HepG2 (cell line): ENCODE results near the gene TKTL1. TPM values are rescaled to one million over a fixed set of nuclear protein-coding genes. Genes with fewer than 3 reads are reported as not detected.

Source experiments
- ATAC-seq: fragments of 200-7000 bp; cut with Tn5 transposase; 3 replicates; pipeline ENCODE4 v1.9.1; 2020; ENCODE audit warnings: mild to moderate bottlenecking, moderate library complexity
- BruUV-seq: library from RNA; stranded (reverse); fragments of 400-500 nt; replicated peaks from 2 replicates; lab custom pipeline; 2021; lab: Mats Ljungman, UMichigan
- CTCF ChIA-PET: fragments of 300-600 bp; formaldehyde crosslinking; extraction: SDS; loops from one replicate; lab custom pipeline; 2021; ENCODE audit warnings: low total read pairs, inconsistent platforms, low intra/inter-chr PET ratio; lab: Yijun Ruan, JAX
- POLR2A ChIA-PET: fragments of 350-600 bp; sonication (Branson Sonifier 250); formaldehyde crosslinking; loops from one replicate; lab custom pipeline; 2020; ENCODE audit warnings: antibody characterized with exemption, inconsistent platforms; lab: Yijun Ruan, JAX
- DNase-seq: peaks from one replicate; pipeline ENCODE4 v3.0.0-alpha.2; 2015; ENCODE audit warnings: low spot score
- FAIRE-seq: peaks from 3 replicates; lab custom pipeline; 2011; peaks lifted over from hg19 to GRCh38; lab: Jason Lieb, UNC
- H2AFZ ChIP-seq: one replicate; pipeline ENCODE4 v1.6.1; 2011; ENCODE audit warnings: low read length, inconsistent platforms
- H3K27ac ChIP-seq: fragments of 300-600 bp; 3 replicates; pipeline ENCODE4 v1.8.0; 2011; ENCODE audit warnings: mixed run types, mild to moderate bottlenecking, mixed read lengths, low read length, inconsistent platforms; ENCODE audit not compliant: insufficient read depth; ENCODE audit errors: extremely low read length
- H3K27me3 ChIP-seq, 2 experiments: fragments of 200-600 bp in 1 of 2; 2 replicates in 1 of 2; 3 replicates in 1 of 2; pipeline versions ENCODE4 v1.6.0 to v1.8.0; 2011; ENCODE audit warnings: low read length in 2 of 2, mild to moderate bottlenecking in 2 of 2, moderate library complexity in 2 of 2, inconsistent platforms in 1 of 2; ENCODE audit not compliant: insufficient read depth in 2 of 2, control insufficient read depth in 1 of 2
- H3K36me3 ChIP-seq, 2 experiments: fragments of 200-600 bp in 1 of 2; replicated peaks in 1 of 2; 2 replicates in 1 of 2; 3 replicates in 1 of 2; pipeline versions ENCODE4 v1.5.1 to v1.8.0; 2011; ENCODE audit warnings: low read length in 2 of 2, inconsistent platforms in 1 of 2; ENCODE audit not compliant: insufficient read depth in 2 of 2, control insufficient read depth in 1 of 2
- H3K4me1 ChIP-seq: 2 replicates; pipeline ENCODE4 v1.5.1; 2012; ENCODE audit warnings: low read length, inconsistent platforms; ENCODE audit not compliant: insufficient read depth
- H3K4me2 ChIP-seq: 2 replicates; pipeline ENCODE4 v1.6.0; 2011; ENCODE audit warnings: low read depth, low read length, inconsistent platforms
- H3K4me3 ChIP-seq, 3 experiments: fragments of 200-600 bp in 1 of 3; sonication (generic), shearing (Covaris generic) in 1 of 3; replicated peaks in 1 of 3; 2 replicates each; pipeline ENCODE4 v1.5.1; 2011 to 2016; ENCODE audit warnings: low read length in 3 of 3, inconsistent platforms in 2 of 3, low read depth in 2 of 3, mild to moderate bottlenecking in 2 of 3, control low read depth in 1 of 3, mixed read lengths in 1 of 3; ENCODE audit not compliant: insufficient read depth in 1 of 3
- H3K79me2 ChIP-seq: one replicate; pipeline ENCODE4 v1.6.1; 2011; ENCODE audit warnings: low read length, inconsistent platforms; ENCODE audit not compliant: insufficient read depth
- H3K9ac ChIP-seq: 2 replicates; pipeline ENCODE4 v1.6.0; 2011; ENCODE audit warnings: mild to moderate bottlenecking, low read depth, low read length, inconsistent platforms; ENCODE audit not compliant: insufficient read depth
- H3K9me3 ChIP-seq: 2 replicates; pipeline ENCODE4 v1.5.1; 2012; ENCODE audit warnings: mild to moderate bottlenecking, low read length
- H4K20me1 ChIP-seq: 2 replicates; pipeline ENCODE4 v1.6.0; 2011; ENCODE audit warnings: inconsistent platforms, mild to moderate bottlenecking, low read length, moderate library complexity; ENCODE audit not compliant: insufficient read depth
- PAWR ChIP-seq: sonication (generic); formaldehyde crosslinking; IDR thresholded peaks from 2 replicates; pipeline ENCODE4 v1.4.0; 2020; ENCODE audit warnings: missing genetic modification reagents, mild to moderate bottlenecking, borderline replicate concordance
- RBFOX2 ChIP-seq: fragments of 200-400 bp; formaldehyde crosslinking; IDR thresholded peaks from 2 replicates; pipeline ENCODE4 v1.6.1; 2017; ENCODE audit warnings: low read depth, mild to moderate bottlenecking, low read length
- SMARCE1 ChIP-seq: fragments of 450-650 bp; IDR thresholded peaks from 2 replicates; pipeline ENCODE4 v1.6.1; 2017; ENCODE audit warnings: borderline replicate concordance
- WGBS: methylation state at CpG from one replicate; pipeline ENCODE4 v1.1.6; 2017; ENCODE audit warnings: low lambda C conversion rate; 5-methylcytosine and 5-hydroxymethylcytosine counted together
- in situ Hi-C: cut with HindIII; loops from 2 replicates; pipeline ENCODE4 v1.10.0; 2017; ENCODE audit warnings: low pct_unique_long_range_greater_than_20kb; ENCODE audit not compliant: extremely low pct_ligation_motif_present
- intact Hi-C: fragments of 100-400 bp; cut with micrococcal nuclease; formaldehyde crosslinking; loops from one replicate; pipeline ENCODE4 v1.10.0; 2022; ENCODE audit not compliant: unreplicated experiment
- polyA plus RNA-seq, 8 experiments: library from polyadenylated mRNA; depleted of rRNA in 3 of 8; stranded (reverse) in 7 of 8; unstranded in 1 of 8; fragments of >200 nt; fragmentation: Illumina TruSeq in 4 of 8; extraction: Trizol in 4 of 8; gene quantifications; 2 replicates each; pipeline versions ENCODE4 v1.2.1 to v1.2.3, GENCODE V29; 2011 to 2016; ENCODE audit warnings: low read depth in 4 of 8, missing spikeins in 1 of 8, mixed read lengths in 1 of 8; ENCODE audit not compliant: insufficient read depth in 1 of 8
- total RNA-seq, 5 experiments: library from RNA; depleted of rRNA; stranded (reverse); fragments of >200 nt; fragmentation: Illumina TruSeq; extraction: Trizol; gene quantifications; 2 replicates each; pipeline ENCODE4 v1.2.3, GENCODE V29; 2016; ENCODE audit warnings: low read depth in 1 of 5
- TF ChIP-seq, protein P1 (sequence below): sonication (generic); formaldehyde crosslinking; IDR thresholded peaks from 2 replicates; pipeline ENCODE4 v1.4.0; 2020; ENCODE audit warnings: missing genetic modification reagents, mild to moderate bottlenecking, borderline replicate concordance
- TF ChIP-seq, protein P2 (sequence below): IDR thresholded peaks from 2 replicates; pipeline ENCODE4 v1.6.1; 2018; ENCODE audit warnings: missing genetic modification reagents

TKTL1 gene
- total and polyA plus RNA-seq, 2 of the 13 experiments (the other 11 are each of a cell fraction or from before 2014, with no cell fraction given), result not detected

DNA sequence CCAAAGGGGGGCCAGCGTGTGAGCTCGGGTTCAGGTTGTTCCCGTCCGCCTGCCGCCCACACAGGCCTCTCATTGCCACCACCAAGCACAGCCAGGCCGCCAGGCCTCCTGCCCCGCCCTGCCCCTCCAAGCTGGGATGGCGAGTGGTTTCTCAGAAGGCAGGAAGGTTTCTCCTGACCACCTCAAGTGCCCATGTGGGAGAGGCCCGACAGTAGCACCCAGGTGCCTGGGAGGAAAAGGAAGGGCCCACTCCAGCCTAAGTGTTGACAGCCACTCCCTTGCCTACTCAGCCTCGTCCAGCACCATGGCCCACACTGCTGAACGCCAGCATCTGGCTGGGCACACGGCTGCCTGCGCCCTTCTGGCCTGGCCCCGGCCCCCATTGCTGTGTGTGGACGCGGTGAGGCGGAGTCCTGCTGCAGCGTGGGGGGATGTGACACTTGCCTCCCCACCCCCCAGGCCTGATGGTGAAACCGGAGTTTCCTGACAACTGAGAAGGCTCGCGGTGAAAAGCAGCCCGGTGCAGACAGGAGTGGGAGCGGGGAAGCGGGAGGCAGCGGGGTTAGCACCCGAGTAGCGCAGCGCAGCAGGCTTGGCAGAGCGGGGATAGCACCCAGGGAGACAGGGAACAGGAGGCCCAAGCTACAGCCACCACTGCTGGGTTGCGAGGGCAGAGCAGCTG, 59.6 kb downstream of the TKTL1 start:
- Histone ChIP-seq H3K79me2 (no peaks in the 10 kb centered on the region), H3K4me2 (no peak overlapping the region), H2AFZ (no peak overlapping the region), H3K27ac (no peak overlapping the region), H3K4me3 (no peak overlapping the region), H4K20me1 (peaks cover 3% of the 10 kb centered on the region; the same call in 1 of the 2 replicates), H3K36me3 (peaks cover 19 to 47% of the 10 kb centered on the region in 2 experiments; a peak in 4 of 5 replicates), H3K9ac (no peak overlapping the region), H3K4me1 (peaks cover 18% of the 10 kb centered on the region), H3K27me3 (no peaks in the 10 kb centered on the region), H3K9me3 (no peaks in the 10 kb centered on the region)
- ChIA-PET POLR2A (interaction anchor here (1.0 kb wide), 1 partner anchor 18 kb away, joined by 3 read pairs; no protein-coding TSS in a partner anchor), CTCF (no interaction called here)
- WGBS, result 95% methylated on average over 7 of the region's 30 CpGs
- in situ Hi-C loops, result no loop called here
- no peak for DNase-seq
- no peak for FAIRE-seq
- intact Hi-C loops, result no loop called here
- TF ChIP-seq RBFOX2 (peak; percentile 41; the same call in 1 of the 2 replicates), PAWR (CRISPR knock-in tag) (no peak), SMARCE1 (no peak)
- TF ChIP-seq, protein P1, sequence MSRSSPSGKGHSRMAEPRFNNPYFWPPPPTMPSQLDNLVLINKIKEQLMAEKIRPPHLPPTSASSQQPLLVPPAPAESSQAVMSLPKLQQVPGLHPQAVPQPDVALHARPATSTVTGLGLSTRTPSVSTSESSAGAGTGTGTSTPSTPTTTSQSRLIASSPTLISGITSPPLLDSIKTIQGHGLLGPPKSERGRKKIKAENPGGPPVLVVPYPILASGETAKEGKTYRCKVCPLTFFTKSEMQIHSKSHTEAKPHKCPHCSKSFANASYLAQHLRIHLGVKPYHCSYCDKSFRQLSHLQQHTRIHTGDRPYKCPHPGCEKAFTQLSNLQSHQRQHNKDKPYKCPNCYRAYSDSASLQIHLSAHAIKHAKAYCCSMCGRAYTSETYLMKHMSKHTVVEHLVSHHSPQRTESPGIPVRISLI, result no peak
- TF ChIP-seq, protein P2, sequence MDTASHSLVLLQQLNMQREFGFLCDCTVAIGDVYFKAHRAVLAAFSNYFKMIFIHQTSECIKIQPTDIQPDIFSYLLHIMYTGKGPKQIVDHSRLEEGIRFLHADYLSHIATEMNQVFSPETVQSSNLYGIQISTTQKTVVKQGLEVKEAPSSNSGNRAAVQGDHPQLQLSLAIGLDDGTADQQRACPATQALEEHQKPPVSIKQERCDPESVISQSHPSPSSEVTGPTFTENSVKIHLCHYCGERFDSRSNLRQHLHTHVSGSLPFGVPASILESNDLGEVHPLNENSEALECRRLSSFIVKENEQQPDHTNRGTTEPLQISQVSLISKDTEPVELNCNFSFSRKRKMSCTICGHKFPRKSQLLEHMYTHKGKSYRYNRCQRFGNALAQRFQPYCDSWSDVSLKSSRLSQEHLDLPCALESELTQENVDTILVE (CRISPR knock-in tag), result no peak
- no peak for ATAC-seq
- BruUV-seq, result no TSS peak
